OCI-LY1 (cell line): ENCODE data around the gene FBXL19.

Experiments used
- H2AFZ ChIP-seq: fragments of 200-600 bp; sonication (generic), shearing (Covaris generic); 2 replicates; pipeline ENCODE4 v1.6.0; 2014; ENCODE audit warnings: antibody characterized with exemption, mild to moderate bottlenecking, low read length
- H3F3A ChIP-seq: fragments of 200-600 bp; sonication (generic), shearing (Covaris generic); 2 replicates; pipeline ENCODE4 v1.6.0; 2014; ENCODE audit warnings: mild to moderate bottlenecking, antibody characterized with exemption, low read length, moderate library complexity; ENCODE audit not compliant: insufficient read depth
- H3K27ac ChIP-seq: fragments of 200-600 bp; sonication (generic); 2 replicates; pipeline ENCODE4 v1.5.1; 2014; ENCODE audit warnings: low read length, mixed run types, mild to moderate bottlenecking, low read depth; ENCODE audit not compliant: poor library complexity, severe bottlenecking
- H3K27me3 ChIP-seq: fragments of 200-600 bp; sonication (generic); 2 replicates; pipeline ENCODE4 v1.6.0; 2014; ENCODE audit warnings: antibody characterized with exemption, mild to moderate bottlenecking, low read length, moderate library complexity; ENCODE audit not compliant: insufficient read depth
- H3K36me3 ChIP-seq: fragments of 200-600 bp; sonication (generic); 2 replicates; pipeline ENCODE4 v1.6.1; 2014; ENCODE audit warnings: mild to moderate bottlenecking, antibody characterized with exemption, low read length, moderate library complexity, mixed read lengths; ENCODE audit not compliant: insufficient read depth
- H3K4me1 ChIP-seq: fragments of 200-600 bp; sonication (generic); 2 replicates; pipeline ENCODE4 v1.5.1; 2014; ENCODE audit warnings: mild to moderate bottlenecking, low read length, moderate library complexity; ENCODE audit not compliant: insufficient read depth, severe bottlenecking
- H3K4me2 ChIP-seq: fragments of 200-600 bp; sonication (generic), shearing (Covaris generic); 2 replicates; pipeline ENCODE4 v1.6.1; 2014; ENCODE audit warnings: low read length
- H3K4me3 ChIP-seq: fragments of 200-600 bp; sonication (generic); 2 replicates; pipeline ENCODE4 v1.5.1; 2014; ENCODE audit warnings: low read length, low read depth, mild to moderate bottlenecking, mixed read lengths; ENCODE audit not compliant: poor library complexity, severe bottlenecking
- H3K79me2 ChIP-seq: fragments of 200-600 bp; shearing (Covaris generic); 2 replicates; pipeline ENCODE4 v1.6.1; 2016; ENCODE audit warnings: mixed run types, low read length, mixed read lengths; ENCODE audit not compliant: insufficient read depth
- H3K9ac ChIP-seq: fragments of 200-600 bp; sonication (generic), shearing (Covaris generic); 2 replicates; pipeline ENCODE4 v1.6.1; 2014; ENCODE audit warnings: mild to moderate bottlenecking, low read length, mixed read lengths
- H3K9me2 ChIP-seq: fragments of 200-600 bp; sonication (generic), shearing (Covaris generic); 2 replicates; pipeline ENCODE4 v1.6.1; 2014; ENCODE audit warnings: low read depth, mild to moderate bottlenecking, low read length, mixed read lengths
- H3K9me3 ChIP-seq: fragments of 200-600 bp; shearing (Covaris generic); 2 replicates; pipeline ENCODE4 v1.6.1; 2014; ENCODE audit warnings: low read length, mixed read lengths
- H4K20me1 ChIP-seq: fragments of 200-600 bp; sonication (generic), shearing (Covaris generic); 2 replicates; pipeline ENCODE4 v1.6.0; 2016; ENCODE audit warnings: mild to moderate bottlenecking, low read length; ENCODE audit not compliant: insufficient read depth
- EZH2 ChIP-seq: fragments of 200-600 bp; sonication (generic), shearing (Covaris generic); IDR thresholded peaks from 2 replicates; pipeline ENCODE4 v1.8.0; 2017; ENCODE audit warnings: borderline replicate concordance, mixed run types, mild to moderate bottlenecking, antibody characterized with exemption, low read length, moderate library complexity, mixed read lengths
- TF ChIP-seq, protein P1 (sequence below): fragments of 200-600 bp; sonication (generic), shearing (Covaris generic); IDR thresholded peaks from 2 replicates; pipeline ENCODE4 v1.5.1; 2017; ENCODE audit warnings: mild to moderate bottlenecking, antibody characterized with exemption, low read length, moderate library complexity, mixed read lengths

Gene FBXL19, protein sequence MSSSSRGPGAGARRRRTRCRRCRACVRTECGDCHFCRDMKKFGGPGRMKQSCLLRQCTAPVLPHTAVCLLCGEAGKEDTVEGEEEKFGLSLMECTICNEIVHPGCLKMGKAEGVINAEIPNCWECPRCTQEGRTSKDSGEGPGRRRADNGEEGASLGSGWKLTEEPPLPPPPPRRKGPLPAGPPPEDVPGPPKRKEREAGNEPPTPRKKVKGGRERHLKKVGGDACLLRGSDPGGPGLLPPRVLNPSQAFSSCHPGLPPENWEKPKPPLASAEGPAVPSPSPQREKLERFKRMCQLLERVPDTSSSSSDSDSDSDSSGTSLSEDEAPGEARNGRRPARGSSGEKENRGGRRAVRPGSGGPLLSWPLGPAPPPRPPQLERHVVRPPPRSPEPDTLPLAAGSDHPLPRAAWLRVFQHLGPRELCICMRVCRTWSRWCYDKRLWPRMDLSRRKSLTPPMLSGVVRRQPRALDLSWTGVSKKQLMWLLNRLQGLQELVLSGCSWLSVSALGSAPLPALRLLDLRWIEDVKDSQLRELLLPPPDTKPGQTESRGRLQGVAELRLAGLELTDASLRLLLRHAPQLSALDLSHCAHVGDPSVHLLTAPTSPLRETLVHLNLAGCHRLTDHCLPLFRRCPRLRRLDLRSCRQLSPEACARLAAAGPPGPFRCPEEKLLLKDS

DNA sequence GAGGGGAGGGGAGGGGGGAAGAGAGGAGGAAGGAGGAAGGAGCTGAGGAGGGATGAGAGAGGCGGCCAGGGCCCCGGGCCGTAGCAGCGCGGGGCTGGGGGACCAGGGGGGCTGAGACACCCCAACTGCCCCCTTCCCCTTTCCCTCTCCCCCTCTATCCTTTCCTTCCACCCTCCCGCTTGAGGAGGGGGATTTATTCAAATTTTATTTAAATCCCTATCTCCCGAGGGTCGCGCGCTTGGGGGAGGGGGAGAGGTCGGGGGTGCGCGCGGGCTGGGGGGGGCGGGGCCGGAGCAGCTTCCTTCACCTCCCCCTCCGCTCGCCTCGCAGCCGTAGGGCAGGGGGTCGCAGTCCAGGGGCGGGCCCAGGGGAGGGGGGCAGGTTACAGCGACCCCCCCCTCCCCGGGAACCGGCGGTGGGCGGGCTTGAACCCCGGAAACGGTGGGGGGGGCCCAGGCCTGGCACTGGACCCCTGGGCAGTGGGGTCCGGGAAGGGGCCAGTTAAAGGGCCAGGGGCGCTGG, at the start of gene FBXL19:
TSS of gene FBXL19 (plus strand) at position 19 of the 522 bp plus-strand sequence. CDS start 2,183 bp downstream, outside the sequence.
- Histone ChIP-seq H3K4me3 (peak within 1 kb of the TSS; percentile 73), H3K36me3 (no peaks in the 10 kb centered on the region), H3K4me2 (peak within 1 kb of the TSS; percentile 91), H3K27ac (peak within 1 kb of the TSS; percentile 85), H2AFZ (no peak within 1 kb of the TSS), H3F3A (no peaks in the 10 kb centered on the region), H3K9ac (peak within 1 kb of the TSS; percentile 72), H3K9me2 (no peaks in the 10 kb centered on the region), H3K4me1 (peaks cover 27% of the 10 kb centered on the region), H3K9me3 (no peaks in the 10 kb centered on the region), H3K79me2 (no peaks in the 10 kb centered on the region), H4K20me1 (no peaks in the 10 kb centered on the region), H3K27me3 (no peaks in the 10 kb centered on the region)
- TF ChIP-seq, protein P1, sequence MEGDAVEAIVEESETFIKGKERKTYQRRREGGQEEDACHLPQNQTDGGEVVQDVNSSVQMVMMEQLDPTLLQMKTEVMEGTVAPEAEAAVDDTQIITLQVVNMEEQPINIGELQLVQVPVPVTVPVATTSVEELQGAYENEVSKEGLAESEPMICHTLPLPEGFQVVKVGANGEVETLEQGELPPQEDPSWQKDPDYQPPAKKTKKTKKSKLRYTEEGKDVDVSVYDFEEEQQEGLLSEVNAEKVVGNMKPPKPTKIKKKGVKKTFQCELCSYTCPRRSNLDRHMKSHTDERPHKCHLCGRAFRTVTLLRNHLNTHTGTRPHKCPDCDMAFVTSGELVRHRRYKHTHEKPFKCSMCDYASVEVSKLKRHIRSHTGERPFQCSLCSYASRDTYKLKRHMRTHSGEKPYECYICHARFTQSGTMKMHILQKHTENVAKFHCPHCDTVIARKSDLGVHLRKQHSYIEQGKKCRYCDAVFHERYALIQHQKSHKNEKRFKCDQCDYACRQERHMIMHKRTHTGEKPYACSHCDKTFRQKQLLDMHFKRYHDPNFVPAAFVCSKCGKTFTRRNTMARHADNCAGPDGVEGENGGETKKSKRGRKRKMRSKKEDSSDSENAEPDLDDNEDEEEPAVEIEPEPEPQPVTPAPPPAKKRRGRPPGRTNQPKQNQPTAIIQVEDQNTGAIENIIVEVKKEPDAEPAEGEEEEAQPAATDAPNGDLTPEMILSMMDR = no peak
- TF ChIP-seq EZH2 = no peak

GRCh38 chr16:30874244-30874820, 49.0 kb upstream of the FBXL19 start:
- no peak for TF ChIP-seq EZH2
- TF ChIP-seq, protein P1 = no peak
- no peaks in the 10 kb centered on the region for H3K9me3 ChIP-seq
- H3K27ac ChIP-seq = peak overlapping the region; percentile 62
- no peaks in the 10 kb centered on the region for H3F3A ChIP-seq
- no peak overlapping the region for H2AFZ ChIP-seq
- H3K4me2 ChIP-seq = peak overlapping the region; percentile 100
- H3K27me3 ChIP-seq = no peaks in the 10 kb centered on the region
- H3K4me1 ChIP-seq = peaks cover 28% of the 10 kb centered on the region
- H3K79me2 ChIP-seq = no peaks in the 10 kb centered on the region
- peak overlapping the region; percentile 74 for H3K4me3 ChIP-seq
- H3K9ac ChIP-seq = peak overlapping the region; percentile 88
- H3K9me2 ChIP-seq = no peaks in the 10 kb centered on the region
- no peaks in the 10 kb centered on the region for H4K20me1 ChIP-seq
- no peaks in the 10 kb centered on the region for H3K36me3 ChIP-seq

- no peaks in the 10 kb centered on the region for H4K20me1 ChIP-seq
- TF ChIP-seq, protein P1 = no peak
- no peak for TF ChIP-seq EZH2
- no peaks in the 10 kb centered on the region for H3K36me3 ChIP-seq
- H3K27me3 ChIP-seq = no peaks in the 10 kb centered on the region
- no peaks in the 10 kb centered on the region for H3F3A ChIP-seq
- no peaks in the 10 kb centered on the region for H3K9me2 ChIP-seq
- no peaks in the 10 kb centered on the region for H3K9me3 ChIP-seq
- H3K79me2 ChIP-seq = no peaks in the 10 kb centered on the region
- peaks cover 28% of the 10 kb centered on the region for H3K4me1 ChIP-seq
- H3K4me2 ChIP-seq = peak overlapping the region; percentile 100
- peak overlapping the region; percentile 77 for H3K27ac ChIP-seq
- no peak overlapping the region for H2AFZ ChIP-seq
- peak overlapping the region; percentile 74 for H3K4me3 ChIP-seq
- peak overlapping the region; percentile 88 for H3K9ac ChIP-seq
Observed at GRCh38 chr16:30874821-30875717, 48.3 kb upstream of the FBXL19 start.
